Measurements from ENCODE around the gene TMEM107.
"Not testable (repeated sequence)": the region's sequence is repeated elsewhere in the genome, so short reads cannot be mapped to it uniquely, and the experiment has no call there.

The TMEM107 gene

GRCh38 chr17:8176197-8176940, at the start of gene TMEM107:
TSS of gene TMEM107 (minus strand) at chr17:8176380. CDS start at chr17:8176286, 94 bp downstream.
- peak; percentile 68 for DNase-seq

DNA sequence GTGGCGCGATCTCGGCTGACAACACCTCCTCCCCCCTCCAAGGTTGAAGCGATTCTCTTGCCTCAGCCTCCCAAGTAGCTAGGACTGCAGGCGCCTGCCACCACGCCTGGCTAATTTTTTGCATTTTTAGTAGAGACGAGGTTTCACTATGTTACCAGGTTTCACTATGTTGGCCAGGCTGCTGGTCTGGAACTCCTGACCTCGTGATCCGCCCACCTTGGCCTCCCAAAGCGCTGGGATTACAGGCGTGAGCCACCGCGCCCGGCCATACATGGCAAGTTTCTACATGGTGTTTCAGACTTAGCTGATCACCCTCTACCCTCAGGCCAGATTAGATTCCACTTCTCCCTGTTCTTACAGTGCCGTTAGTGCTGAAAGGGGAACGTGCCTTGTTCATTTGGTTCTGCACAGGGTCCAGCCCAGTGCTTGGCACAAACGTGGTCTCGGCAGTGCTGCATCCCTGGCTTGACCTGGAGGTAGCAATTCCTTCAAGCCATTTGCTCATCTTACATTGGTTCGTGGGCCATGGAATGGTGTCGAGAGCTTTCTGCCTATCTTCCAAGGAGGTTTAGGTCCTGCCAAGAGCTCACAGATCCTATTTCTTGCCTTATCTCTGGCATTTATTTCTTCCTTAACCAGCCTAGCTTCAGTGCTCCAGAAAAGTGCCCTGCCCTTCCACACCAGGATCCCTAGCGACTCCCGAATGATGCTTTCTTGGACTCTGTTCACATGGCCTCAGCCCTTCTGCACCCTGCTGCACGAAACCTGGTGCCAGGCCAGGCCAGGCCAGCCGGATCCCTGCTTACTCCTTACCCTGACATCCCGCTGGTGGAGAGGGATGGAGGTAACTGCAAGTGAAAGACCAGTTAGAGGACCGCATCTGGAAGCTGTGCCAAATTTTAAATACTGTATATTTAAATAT, 49.0 kb upstream of the TMEM107 start:
- DNase-seq, result no peak

DNA sequence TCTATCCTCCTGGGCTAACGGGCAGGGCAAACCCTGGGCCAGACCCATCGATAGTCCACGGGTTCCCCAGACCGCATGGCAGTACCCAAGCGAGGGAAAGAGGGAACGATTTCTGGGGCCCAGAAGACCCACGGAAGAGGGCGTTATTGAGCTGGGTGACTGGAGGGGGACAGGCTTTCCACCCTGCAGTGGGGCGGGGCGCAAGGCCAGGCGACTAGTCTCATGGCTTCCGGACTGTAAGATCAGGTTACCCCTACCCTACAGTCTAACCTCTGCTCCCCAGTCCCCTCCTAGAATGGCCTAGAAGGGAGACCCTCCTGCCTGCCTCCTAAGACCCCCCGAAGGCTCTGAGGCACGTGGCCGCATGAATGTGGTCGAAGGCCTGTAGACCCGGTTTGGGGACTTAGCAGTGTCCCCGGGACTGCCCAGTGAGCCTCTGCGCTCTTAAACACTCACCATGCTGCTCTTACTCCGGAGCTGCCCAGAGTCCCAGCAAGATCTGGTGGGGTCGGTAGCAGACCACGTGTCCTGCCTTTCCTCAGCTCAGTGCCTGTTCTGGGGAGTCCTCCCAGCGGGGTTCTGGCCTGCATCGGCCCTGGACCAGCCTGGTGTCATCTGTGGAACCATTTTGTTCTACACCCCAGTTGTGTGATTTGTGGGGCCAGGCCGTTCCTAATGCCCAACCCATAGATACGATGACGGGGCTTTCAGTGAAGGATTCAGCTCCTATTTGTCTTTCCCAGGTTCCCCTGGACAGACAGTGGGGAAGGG, 47.4 kb upstream of the TMEM107 start:
- DNase-seq, result no peak

- peak; percentile 40 for DNase-seq
Measured at GRCh38 chr17:8222630-8223355, 46.6 kb upstream of the TMEM107 start.

GRCh38 chr17:8222380-8222629, 46.1 kb upstream of the TMEM107 start:
- DNase-seq, result no peak

DNA sequence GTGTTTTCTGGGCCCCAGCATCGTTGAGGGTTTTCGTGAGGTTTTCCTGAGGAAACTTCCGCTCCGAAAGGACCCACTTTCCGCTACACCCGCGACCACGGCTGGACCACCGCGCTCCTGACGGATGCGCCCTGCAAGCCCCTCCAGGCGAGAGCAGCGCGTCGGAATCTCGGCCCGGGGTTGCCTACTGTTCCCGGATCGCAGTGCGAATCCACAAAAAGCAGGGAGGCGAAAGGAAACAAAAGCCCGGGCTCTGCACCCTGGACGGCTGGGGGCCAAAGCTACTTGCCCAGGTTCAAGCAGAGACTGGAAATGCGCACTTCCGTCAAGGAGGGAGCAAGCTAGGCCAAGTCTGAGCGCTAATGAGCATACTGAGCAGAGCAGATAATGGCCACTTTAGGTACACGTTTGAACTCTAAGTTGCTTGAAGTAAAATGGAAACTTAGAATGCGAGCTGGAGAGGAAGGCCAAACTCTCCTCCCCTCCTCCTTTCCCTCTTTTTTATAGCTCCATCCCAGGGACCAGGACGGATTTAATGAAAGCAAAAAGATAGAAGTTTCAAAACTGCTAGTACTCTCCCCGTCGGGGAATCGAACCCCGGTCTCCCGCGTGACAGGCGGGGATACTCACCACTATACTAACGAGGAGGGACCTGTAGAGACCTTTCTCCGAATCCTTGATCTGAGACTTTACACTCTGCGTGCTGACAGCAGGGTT, 45.6 kb upstream of the TMEM107 start:
- peak; percentile 41 for DNase-seq

GRCh38 chr17:8220783-8221662, 44.8 kb upstream of the TMEM107 start:
- peak; percentile 73 for DNase-seq

DNA sequence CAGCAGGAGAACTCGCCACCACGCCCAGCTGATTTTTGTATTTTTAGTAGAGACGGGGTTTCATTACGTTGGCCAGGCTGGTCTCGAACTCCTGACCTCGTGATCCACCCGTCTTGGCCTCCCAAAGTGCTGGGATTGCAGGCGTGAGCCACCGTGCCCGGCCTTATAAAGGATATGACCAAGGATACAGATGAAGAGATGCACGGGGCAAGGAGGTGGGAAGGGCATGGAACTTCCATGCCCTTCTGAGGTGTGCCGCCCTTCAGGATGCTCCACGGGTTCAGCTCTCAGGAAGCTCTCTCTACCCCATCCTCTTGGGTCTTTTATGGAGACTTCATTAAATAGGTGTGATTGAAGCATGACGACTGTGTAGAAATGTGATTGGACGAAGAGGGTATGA, 37.8 kb upstream of the TMEM107 start:
- not testable (repeated sequence) for DNase-seq

DNA sequence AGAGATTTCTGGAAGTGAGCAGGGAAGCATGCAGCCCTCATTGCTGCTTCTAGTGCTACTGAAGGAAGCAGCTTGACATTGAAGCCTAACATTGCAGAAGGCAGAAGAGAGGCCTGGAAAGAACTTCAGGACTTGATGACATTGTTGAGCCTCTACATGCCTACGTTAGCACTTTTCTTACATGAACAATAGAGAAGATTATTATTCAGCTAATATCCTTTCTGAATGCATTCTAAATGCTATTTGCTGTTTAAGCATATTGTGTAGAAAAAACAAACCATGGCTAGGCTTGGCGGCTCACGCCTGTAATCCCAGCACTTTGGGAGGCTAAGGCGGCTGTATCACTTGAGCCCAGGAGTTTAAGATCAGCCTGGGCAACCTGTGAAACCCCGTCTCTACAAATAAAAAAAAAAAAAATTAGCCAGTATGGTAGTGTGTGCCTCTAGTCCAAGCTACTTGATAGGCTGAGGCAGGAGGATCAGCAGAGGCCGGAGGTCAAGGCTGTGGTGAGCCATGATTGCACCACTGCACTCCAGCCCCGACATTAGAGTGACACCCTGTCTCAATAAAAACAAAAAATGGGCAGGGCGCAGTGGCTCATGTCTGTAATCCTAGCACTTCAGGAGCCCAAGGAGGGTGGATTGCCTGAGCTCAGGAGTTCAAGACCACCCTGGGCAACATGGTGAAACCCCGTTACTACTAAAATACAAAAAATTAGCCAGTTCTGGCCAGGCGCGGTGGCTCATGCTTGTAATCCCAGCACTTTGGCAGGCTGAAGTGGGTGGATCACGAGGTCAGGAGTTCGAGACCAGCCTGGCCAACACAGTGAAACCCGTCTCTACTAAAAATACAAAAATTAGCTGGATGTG, 36.4 kb upstream of the TMEM107 start:
- DNase-seq, result no peak

DNA sequence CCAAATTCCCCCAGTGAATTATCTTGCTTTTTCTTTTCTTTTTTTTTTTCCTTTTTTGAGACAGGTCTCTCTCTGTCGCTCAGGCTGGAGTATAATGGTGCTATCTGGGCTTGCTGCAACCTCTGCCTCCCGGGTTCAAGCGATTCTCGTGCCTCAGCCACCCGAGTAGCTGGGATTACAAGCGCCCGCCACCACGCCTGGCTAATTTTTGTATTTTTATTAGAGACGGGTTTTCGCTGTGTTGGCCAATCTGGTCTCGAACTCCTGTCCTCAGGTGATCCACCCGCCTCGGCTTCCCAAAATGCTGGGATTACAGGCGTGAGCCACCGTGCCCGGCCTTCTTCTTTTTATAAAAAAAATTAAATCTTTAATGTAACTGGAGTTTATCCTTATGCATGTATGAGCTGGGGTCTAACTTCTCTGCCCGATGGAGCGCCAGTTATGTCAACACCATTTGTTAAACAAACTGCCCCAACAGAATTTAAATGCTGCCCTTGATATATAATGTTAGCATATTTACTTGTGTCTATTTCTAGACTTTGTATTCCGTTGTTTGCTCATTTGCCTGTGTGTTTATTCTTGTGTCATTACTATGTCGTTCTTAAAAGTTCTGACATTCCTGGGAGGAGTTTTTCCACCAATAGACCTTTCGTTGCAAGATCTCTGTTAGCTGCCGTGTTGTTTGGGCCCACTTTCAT, 34.7 kb upstream of the TMEM107 start:
- no peak for DNase-seq

GRCh38 chr17:8209907-8210760, 34.0 kb upstream of the TMEM107 start, which contains the start of gene AURKB:
TSS of gene AURKB (minus strand) at chr17:8210575. CDS start at chr17:8210224, 351 bp downstream.
- peak; percentile 62 for DNase-seq

GRCh38 chr17:8206536-8206935, 30.4 kb upstream of the TMEM107 start:
- DNase-seq, result no peak

DNA sequence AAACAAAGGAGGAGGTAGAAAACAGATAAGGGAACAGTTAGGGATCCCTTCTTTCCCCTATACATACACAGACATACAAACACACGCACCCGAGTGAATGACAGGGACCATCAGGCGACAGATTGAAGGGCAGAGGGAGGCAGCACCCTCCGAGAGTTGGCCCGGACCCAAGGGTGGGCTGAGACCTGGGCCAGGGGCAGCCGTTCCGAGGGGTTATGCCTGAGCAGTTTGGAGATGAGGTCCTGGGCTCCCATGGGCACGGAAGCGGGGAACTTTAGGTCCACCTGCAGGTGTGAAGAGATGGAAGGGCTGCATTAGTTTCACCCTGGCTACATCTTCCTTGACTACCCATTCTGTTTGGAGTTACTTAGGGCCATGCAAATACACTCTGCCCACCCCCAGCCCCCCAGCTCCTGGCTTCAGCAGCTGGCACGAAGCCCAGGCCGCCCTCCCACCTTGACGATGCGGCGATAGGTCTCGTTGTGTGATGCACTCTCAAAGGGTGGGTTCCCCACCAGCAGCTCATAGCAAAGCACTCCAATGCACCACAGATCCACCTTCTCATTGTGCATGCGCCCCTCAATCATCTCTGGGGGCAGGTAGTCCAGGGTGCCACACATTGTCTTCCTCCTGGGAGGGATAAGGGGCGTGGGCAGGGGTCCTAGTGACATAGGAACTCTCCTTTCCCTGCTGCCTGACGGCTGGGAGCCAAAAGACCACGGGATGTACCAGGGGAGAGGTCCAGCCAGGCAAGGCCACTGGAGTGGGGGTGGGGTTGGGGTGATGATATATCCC, 28.8 kb upstream of the TMEM107 start:
- no peak for DNase-seq

DNA sequence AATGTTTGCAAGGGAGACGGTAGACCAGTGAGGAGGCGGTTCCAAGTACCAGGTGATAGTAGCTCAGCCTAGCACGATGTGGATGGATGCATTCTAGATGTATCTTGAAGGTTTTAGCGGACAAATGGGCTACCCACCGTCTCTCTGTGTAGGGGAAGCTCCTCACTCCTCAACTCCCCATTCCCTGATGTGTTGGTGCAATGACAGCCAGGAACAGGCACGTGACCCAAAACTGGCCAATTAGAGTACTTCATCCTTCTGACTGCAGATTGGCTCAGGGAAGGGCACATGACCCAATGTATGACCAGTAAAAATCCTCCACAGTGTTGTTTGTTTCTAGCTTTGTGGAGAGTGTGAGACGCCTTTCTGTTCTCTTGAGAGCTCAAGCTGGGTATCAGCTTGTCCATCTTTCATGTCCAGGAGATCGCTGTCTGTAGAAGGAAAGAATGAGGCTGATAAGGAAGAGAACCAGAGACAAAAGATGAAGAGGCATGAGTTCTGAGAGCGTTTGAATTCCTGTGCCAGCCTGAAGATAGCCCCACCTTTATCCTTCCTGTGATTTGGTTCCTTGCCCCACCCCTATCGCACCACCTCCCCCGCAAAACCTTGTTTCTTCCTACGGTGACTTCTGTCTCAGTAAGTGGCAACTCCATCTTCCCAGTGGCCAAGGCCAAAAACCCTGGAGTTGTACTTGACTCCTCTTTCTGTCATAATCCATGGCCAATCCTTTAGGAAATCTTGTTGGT, 16.1 kb upstream of the TMEM107 start:
- DNase-seq, result peak; percentile 80

GRCh38 chr17:8190506-8190905, 14.3 kb upstream of the TMEM107 start:
- DNase-seq, result no peak

GRCh38 chr17:8189711-8190477, 13.7 kb upstream of the TMEM107 start, which contains the start of gene BORCS6:
TSS of gene BORCS6 (minus strand) at chr17:8190180. CDS start at chr17:8190140, 40 bp downstream.
- DNase-seq, result peak; percentile 86

Data from DMS153 (cell line).